Diencephalon (tissue), 1 donor: ENCODE data around the gene NAIP. TPM values are rescaled to one million over a fixed set of nuclear protein-coding genes. Genes with fewer than 3 reads are reported as not detected.

ENCODE experiments used
- total RNA-seq: library from RNA; depleted of rRNA; stranded (reverse); fragments of >200 nt; gene quantifications from one replicate; pipeline ENCODE4 v1.2.3, GENCODE V29; 2014

The NAIP gene
- 26.8 TPM for total RNA-seq

DNA sequence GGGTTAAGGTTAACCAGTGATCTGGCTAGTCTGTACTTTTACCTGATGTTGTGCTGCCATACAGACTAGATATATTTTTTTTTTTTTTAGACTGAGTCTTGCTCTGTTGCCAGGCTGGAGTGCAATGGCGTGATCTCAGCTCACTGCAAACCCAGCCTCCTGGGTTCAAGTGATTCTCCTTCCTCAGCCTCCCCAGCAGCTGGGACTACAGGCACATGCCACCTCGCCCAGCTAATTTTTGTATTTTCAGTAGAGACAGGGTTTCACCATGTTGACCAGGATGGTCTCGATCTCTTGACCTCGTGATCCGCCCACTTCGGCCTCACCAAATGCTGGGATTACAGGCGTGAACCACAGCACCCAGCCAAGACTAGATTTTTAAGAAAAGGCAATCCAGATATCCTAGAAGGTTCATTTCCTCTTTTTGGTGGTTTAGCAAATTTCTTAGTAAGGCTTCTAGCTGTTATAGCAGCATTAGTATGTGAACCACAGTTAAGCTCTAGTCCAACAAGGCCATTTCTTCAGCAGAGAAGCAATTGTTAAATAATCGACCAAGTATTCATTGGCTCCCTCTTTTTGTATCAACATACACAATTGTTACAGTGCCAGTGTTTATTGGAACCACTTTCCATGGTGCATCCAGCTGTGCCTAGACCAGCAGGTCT is at the start of gene NAIP:
NAIP (minus strand) TSS at position 51 of the 665 bp plus-strand sequence. CDS start 12,424 bp downstream, outside the sequence.

GRCh38 chr5:71067262-71067928 is 42.3 kb upstream of the NAIP start, which contains the start of gene GTF2H2:
Gene GTF2H2, minus strand, starts transcription at chr5:71067676. Its CDS starts 4,913 bp downstream, at chr5:71062763.

Other genes starting within 250 kb of the NAIP start
- gene SERF1A, start 124.7 kb downstream of the NAIP start, total RNA-seq, result 37.8 TPM
- 44.5 TPM for gene SMN1, start 100.3 kb downstream of the NAIP start, total RNA-seq
- gene GTF2H2, start 42.3 kb upstream of the NAIP start, total RNA-seq, result 47.3 TPM